Activated CD4-positive, alpha-beta T cell treated with anti-CD3 and anti-CD28 coated beads, Interleukin-2, amount 50 U/mL, for 1 hour (primary cell): ENCODE measurements around the gene BPHL.
"Not testable (repeated sequence)": the region's sequence is repeated elsewhere in the genome, so short reads cannot be mapped to it uniquely, and the experiment has no call there.

Experiments used
- DNase-seq: peaks from one replicate; pipeline ENCODE4 v3.0.0-alpha.2; 2020

The BPHL gene

DNA sequence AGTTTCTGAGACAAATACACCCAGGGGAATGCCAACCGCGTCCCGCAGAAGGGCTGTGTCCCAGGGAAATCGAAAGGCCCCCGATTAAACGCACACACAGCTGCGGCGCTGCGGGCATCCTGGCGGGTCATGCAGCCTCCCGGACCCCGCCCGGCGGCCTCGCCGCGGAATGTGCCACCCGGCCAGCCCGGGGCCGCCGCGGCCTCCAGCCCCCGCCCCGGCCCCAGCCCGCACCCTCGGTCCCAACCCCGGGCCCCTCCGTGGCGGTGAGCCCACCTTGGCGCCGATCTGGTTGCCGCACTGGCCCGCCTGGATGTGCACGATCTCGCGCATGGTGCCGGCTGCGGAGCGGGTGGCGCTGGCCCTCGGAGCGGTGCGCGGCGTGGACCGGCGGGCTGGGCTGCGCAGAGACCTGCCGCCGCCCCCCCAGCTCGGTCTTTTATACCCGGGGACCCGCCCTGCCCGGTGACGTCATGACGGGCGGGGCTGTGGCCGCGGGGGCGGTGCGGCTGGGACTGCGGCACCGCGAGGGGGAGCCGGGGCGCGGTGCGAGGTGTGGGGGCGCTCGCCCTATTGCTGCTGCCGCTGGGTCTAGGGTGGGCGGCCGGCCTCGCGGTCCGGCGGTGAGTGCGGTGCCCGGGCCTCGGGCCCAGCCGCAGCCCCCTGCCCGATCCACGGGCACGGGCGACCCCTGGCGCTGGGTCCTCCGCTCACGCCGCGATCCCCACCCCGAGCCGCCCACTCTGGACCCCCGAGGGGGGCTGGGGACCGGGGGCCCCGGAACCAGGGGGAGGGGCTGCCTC lies 38.8 kb downstream of the BPHL start, which contains the start of gene TUBB2A:
Gene TUBB2A (minus strand): TSS at position 414 of the 803 bp plus-strand sequence. CDS start 81 bp downstream, at position 333.
- peak; percentile 87 for DNase-seq

DNA sequence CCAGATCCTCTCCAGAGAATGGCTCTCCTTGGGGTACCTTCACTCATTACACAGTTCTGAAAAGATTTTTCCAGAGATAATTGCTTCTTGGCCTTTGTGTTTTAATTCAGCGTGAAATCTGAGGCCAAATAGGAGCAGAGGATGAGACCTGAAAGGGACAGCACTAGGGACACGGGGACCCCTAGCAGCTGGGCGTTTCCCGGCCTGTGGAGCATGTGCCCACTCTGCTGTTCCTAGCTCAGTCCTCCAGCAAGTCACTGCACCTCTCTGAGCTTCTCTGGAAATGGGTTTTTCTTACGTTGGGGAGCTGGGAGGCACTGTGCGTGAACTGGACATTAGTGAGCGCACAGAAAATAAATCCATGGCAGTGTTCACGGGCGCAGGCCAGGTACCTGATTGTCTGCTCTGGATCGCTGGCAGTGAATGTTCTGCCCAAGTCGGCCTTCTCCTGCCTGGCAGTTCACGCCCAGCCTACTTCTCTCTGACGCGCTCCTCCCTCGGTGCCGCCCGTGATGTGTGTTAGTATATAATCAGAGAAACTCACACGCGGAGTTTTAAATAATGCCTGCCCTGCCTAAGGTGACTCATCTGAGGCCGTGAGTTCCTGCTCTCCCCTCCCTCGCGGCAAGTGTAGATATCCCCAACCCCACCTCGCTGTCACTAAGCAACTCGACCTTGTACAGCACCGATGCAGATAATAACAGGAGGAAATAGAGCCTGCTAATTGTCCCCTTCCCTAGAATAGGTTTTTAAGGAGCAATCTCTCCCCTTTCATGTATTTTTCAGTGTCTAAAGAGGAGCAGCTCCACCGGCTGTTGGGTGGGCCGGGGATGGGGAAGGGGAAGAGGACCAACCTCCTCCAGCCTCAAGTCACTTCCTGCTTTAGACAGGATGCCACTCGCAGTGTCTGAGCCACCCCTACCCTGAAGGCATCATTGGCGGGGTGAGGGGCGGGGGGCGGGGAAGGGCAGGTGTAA lies 41.6 kb downstream of the BPHL start:
- DNase-seq: peak; percentile 63

DNA sequence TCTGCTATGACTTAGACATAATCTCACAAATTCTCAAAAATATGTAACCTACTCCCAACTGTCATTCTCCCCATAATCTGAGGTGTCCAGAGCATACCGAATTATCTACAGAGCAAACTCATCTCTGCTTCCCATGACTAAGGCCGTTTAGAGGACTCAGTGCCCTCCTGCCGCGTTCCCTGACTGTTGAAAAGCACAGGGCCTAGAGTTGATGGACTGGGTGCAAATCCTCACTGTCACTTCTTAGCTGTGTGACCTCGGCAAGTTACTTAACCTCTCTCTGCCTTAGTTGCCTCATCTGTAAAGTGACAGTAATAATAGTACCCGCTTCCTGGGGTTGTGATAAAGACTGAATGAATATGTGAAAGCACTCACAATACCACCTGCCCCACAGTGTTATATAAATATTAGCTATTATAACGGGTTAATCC lies 43.6 kb downstream of the BPHL start:
- no peak for DNase-seq

DNA sequence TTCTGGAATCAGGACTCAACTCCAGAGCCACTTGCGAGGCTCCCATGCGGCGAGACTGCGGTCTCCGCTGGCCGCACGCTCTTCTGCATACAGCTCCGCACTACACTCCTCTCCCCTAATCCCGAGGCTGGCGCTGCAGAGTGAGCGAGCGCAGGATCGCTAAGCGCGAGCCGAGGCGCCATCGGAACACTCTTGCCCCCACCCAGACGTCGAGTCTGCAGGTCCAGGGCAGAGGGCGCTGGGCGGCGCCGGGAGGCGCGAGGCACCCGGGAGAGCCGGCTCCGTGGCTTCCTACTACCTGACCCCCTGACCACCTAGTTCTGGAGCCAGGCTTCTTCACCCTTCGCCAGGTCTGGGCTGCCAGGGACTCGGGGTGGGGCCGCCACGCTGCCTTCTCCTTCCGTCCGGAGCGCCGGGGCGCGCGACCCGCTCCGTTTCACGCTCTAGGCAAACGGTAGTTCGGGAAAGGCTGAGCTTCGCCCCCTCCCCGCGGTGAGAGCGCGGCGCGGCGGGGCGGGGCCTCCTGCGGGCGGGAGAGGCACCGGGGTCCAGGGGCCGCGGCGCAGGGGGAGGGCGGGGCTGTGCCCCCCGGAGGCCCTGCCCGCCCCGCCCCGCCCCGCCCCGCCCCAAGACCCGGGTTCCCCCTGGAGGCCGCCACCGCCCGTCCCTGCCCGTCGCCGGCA lies 44.2 kb downstream of the BPHL start:
- DNase-seq: peak; percentile 45

DNA sequence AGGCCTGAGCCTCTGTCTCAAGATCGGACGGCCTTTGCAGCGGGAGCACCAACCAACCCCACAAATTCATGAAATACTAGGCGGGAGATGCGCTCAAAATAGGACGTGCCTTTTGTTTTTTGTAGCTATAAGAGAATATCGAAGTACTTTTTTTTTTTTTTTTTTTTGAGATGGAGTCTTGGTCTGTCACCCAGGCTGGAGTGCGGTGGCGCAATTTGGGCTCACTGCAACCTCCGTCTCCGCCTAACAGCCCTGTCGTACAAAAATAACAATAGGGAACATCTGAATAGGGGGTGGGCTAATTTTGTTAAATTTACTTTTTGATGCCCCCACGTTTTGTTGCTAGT lies 44.7 kb downstream of the BPHL start:
- DNase-seq: no peak

DNA sequence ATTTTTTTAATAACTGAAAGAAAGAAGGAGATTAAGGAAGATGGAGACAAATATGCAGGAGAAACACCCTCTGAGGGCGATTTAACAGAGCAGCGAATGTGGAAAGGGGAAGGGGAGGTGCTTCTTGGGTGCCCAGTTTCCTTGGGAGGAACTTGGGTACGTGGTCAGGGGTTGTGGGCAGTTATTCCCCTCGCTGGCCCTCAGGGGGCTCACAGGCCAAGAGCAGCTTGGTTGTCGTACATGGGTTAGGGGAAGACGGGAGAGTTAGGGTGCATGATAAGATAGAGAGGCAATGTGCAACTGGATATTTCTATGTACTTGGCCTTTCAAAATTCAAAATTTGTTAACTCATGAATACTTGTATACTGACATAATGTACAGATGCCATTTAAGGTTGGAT lies 45.9 kb downstream of the BPHL start:
- no peak for DNase-seq

DNA sequence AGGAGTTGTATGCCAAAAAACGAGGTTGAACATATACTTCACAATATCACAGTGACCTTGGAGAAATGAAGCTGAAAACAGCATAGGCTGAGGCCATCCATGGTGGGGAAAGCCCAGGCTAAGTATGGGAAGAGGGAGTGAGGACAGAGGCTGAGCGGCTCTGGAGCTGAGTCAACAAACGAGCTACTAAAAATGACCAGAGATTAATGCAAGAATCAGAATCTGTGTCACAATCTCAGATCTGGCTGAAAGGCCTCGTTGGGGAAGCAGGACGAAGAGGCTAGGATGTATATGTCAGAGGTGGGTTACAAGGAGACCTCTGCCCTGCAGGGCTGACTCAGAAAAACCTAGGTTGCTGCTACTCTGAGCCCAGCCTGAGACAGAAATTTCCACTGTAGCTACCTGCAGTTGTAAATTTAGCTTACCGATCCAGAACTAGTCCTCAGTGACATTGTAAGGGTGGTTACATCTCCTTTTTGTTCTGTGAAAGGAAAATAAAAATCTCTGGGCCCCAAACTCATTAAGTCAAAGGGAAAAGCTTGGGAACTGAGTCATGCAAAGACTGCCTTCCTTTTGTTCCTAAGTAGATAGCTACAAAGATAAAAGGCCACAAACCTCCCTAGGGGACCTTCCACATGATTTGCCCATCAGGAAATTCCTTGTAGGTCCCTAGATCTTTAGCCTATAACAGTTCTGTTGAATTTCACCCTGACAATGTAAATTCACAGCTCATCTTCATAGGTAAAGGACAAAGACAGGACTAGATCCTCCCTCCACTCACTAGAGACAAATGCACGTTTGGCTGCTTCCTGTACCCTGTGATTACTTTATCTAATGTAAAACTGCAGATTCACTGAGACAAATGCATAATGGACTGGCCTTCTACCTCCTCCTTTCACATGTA lies 47.4 kb downstream of the BPHL start:
- DNase-seq: no peak

DNA sequence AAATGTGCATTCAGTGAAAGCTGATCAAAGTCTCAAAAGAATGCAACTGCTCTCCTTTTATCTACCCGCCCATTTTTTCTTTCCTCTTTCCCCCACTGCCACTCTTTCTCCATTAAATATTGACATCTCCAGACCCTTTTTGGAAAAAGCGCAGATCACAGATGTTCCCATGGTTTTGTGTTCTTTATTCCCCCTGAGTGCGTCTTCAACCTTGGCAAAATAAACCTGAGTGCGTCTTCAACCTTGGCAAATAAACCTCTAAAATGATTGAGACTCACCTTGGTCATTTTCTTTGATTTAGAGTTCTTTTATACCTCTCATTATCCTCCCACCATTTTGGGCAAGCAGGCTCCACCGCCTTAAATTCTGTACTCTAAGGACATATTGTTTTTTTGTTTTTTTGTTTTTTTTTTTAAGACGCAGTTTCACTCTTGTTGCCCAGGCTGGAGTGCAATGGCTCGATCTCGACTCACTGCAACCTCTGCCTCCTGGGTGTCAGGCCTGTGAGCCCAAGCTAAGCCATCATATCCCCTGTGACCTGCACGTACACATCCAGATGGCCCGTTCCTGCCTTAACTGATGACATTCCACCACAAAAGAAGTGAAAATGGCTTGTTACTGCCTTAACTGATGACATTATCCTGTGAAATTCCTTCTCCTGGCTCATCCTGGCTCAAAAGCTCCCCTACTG lies 48.2 kb downstream of the BPHL start:
- not testable (repeated sequence) for DNase-seq

DNA sequence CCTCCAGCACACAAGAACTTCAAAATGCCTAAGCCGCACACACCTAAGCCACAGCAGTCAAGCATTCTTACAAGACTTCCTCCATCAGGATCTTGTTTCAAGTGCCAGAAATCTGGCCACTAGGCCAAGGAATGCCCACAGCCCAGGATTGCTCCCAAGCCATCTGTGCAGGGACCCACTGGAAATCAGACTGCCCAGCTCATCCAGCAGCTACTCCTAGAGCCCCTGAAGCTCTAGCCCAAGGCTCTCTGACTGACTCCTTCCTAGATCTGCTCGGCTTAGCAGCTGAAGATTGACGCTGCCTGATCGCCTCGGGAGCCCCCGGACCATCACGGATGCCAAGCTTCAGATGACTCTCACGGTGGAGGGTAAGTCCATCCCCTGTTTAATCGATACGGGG lies 49.5 kb downstream of the BPHL start:
- DNase-seq: not testable (repeated sequence)

DNA sequence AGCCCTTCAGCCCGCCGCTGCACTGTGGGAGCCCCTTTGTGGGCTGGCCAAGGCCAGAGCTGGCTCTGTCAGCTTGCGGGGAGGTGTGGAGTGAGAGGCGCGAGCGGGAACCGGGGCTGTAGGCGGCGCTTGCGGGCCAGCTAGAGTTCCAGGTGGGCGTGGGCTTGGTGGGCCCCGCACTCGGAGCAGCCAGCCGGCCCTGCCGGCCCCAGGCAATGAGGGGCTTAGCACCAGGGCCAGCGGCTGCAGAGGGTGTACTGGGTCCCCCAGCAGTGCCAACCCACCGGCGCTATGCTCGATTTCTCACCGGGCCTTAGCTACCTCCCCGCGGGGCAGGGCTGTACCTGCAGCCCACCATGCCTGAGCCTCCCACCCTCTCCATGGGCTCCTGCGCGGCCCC lies 52.2 kb downstream of the BPHL start:
- DNase-seq: not testable (repeated sequence)

DNA sequence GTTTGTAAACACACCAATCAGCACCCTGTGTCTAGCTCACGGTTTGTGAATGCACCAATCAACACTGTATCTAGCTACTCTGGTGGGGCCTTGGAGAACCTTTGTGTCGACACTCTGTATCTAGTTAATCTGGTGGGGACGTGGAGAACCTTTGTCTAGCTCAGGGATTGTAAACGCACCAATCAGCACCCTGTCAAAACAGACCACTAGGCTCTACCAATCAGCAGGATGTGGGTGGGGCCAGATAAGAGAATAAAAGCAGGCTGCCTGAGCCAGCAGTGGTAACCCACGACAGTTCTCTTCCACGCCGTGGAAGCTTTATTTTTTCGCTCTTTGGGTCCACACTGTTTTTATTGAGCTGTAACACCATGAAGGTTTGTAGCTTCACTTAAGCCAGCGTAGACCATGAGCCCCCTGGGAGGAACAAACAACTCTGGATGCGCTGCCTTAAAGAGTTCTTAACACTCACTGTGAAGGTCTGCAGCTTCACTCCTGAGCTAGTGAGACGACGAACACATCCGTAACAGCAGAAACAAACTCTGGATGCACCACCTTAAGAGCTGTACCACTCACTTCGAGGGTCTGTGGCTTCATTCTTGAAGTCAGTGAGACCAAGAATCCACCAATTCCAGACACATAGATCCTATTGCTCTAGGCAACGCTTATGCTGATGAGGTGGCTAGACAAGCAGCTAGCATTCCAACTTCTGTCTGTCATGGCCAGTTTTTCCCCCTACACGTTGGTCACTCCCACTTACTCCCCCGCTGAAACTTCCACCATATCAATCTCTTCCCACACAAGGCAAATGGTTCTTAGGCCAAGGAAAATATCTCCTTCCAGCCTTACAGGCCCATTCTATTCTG lies 53.0 kb downstream of the BPHL start:
- not testable (repeated sequence) for DNase-seq

DNA sequence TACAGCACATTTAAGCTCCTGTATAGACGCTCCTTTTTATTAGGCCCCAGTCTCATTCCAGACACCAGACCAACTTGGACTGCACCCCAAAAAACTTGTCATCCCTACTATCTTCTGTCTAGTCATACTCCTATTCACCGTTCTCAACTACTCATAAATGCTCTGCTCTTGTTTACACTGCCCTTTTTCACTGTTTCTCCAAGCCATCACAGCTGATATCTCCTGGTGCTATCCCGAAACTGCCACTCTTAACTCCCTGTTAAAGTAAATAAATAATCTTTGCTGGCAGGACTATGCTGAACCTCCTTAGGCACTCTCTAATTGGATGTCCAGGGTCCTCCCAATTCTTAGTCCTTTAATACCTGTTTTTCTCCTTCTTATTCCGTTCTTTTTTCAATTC lies 54.3 kb downstream of the BPHL start:
- not testable (repeated sequence) for DNase-seq

DNA sequence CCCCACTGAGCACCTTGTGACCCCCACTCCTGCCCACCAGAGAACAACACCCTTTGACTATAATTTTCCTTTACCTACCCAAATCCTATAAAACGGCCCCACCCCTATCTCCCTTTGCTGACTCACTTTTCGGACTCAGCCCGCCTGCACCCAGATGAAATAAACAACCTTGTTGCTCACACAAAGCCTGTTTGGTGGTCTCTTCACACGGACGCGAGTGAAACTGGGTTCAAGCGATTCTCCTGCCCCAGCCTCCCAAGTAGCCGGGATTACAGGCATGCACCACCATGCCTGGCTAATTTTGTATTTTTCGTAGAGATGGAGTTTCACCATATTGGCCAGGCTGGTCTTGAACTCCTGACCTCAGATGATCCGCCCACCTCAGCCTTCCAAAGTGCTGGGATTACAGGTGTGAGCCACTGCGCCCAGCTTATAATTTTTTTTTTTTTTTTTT lies 55.2 kb downstream of the BPHL start:
- not testable (repeated sequence) for DNase-seq

DNA sequence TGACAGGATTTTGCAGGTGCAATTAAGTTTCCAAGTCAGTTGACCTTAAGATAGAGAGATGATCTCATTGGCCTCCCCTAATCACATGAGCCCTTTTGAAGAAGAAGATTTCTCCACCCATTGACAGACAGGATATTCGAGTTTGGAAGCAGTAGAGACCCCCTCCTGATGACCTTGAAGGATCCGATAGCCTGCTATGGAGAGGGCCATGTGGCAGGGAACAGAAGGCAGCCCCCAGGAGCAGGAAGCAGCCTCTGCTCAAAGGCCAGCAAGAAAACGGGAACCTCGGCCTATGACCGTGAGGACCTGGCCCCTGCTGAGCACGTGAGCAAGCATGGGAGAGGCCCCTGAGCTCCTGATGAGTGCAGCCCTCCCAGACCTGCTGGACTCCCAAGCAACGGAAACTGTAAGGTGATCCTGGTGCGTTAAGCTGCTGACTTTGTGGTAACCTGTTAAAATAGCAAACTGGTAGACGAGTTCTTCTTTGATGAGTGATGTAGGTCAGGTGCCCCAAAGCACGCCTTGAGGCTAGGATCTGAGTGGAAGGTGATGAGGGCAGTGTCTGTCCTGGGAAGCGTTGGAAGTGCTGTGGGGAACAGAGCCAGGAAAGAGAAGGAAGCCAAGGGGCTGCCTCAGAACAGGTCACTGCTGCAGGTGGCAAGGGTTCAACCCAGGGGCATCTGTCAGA lies 57.3 kb downstream of the BPHL start:
- DNase-seq: no peak

DNA sequence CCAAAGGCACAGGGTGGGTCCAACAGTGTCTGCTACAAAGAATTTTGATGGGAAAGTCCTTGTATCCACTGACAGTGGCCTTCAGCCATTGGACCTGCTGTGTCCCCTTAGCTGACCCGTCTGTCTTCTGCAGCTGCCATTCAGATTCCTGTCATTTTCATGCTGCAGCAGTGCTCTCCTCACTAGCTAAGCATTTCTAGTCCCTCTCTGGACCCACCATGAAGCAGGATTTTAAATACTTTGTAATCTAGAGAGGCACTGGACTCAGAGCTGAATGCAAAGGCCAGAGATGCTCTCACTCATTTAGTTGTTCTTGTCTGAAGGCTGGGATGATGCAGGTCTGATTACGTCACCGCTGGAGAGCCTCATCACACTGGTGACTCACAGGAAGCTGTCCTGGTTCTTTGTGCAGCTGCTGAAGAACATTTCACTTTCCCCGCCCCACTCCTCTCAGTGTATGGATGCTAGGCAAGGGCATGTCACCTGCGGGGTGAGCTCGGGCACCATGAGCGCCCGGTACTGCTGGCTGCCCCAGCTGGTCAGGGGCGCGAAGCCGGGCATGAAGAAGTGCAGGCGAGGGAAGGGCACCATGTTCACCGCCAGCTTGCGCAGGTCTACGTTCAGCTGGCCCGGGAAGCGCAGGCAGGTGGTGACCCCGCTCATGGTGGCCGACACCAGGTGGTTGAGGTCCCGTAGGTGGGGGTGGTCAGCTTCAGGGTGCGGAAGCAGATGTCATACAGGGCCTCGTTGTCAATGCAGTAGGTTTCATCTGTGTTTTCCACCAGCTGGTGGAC lies 58.2 kb downstream of the BPHL start:
- DNase-seq: no peak

DNA sequence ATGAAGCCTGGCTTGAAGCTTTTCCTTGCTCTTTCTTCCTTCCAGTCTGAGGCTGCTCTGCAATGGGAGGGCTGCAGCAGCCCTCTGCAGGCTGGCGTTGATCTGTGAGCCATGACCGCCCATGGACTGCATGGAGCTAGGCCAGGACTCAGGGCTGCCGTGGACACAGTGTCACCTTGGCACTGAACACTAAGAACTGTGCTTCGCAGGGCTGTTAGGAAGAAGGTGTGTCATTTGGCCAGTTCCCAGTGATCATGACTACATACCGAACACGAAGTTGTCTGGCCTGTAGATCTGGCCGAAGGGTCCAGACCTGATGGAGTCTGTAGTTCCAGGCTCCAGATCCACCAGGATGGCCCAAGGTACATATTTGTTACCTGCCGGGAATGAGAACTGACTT lies 60.2 kb downstream of the BPHL start:
- DNase-seq: not testable (repeated sequence)

DNA sequence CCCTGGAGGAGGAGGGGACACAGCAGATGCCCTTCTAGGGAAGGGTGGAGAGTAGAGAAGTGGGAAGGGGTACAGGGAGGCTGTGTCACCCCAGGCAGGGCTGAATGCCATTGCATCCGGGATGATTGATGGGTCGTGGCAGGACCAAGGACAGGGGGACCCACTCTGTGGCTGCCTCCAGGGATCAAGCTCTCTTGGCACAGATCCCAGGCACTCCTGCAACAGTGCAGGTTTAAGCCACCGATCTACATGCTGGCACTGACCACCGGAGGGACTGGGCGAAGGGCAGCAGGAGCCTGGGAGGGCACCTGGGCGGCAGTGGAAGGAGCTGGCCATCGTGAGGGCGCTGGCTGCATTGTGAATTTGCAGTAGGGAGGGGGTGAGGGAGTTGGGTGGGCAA lies 61.4 kb downstream of the BPHL start:
- not testable (repeated sequence) for DNase-seq

DNA sequence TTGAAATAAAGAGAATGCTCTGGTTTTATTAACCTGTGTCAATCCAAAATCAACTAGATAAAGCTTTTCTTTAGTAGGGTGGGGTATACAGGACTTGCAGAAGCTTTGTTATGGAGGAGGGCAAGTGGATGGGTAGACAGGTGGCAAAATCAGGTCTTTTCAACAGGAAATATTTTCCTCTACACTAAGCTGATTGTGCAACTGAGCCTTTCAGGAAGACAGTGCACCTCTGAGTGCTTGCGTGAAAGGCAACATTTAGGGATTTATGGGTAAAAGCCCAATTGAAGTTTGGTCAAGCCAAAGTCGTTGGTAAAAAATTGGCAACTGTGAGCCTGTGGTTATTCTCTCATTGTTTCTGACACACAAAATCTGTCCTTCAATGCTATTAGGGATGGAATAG lies 62.6 kb downstream of the BPHL start:
- DNase-seq: no peak

DNA sequence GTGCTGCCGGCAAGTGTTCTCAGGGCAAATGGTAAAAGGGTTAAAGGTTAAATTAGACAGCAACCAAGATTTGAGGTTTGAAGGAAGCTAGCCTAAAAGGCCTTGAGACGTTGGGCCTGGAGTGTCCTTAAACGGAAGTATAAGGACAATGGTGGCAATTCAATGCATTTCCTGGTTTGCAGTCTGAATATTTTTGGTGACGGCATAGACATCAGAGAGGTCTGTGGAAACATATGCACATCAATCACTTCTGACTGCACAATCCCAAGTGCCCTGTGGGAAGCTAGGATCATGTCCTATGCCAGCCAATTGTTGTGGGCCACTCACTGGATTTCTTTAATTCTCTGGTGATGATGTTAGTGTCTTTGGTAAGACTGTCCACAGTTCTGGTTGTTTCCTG lies 64.6 kb downstream of the BPHL start:
- no peak for DNase-seq
